A172 (cell line): ENCODE data around the gene LUZP4. TPM values are rescaled to one million over a fixed set of nuclear protein-coding genes. Genes with fewer than 3 reads are reported as not detected.
"Not testable (repeated sequence)": the region's sequence is repeated elsewhere in the genome, so short reads cannot be mapped to it uniquely, and the experiment has no call there.

Experiments
- DNase-seq: peaks from one replicate; pipeline ENCODE4 v3.0.0-alpha.2; 2015; ENCODE audit warnings: low spot score
- total RNA-seq: library from RNA; depleted of rRNA; stranded (reverse); fragments of >200 nt; shearing (Covaris generic); gene quantifications from 2 replicates; pipeline ENCODE4 v1.2.3, GENCODE V29; 2014; rRNA removed

LUZP4 gene
- total RNA-seq, 1 experiment from 2014 or later, result not detected

DNA sequence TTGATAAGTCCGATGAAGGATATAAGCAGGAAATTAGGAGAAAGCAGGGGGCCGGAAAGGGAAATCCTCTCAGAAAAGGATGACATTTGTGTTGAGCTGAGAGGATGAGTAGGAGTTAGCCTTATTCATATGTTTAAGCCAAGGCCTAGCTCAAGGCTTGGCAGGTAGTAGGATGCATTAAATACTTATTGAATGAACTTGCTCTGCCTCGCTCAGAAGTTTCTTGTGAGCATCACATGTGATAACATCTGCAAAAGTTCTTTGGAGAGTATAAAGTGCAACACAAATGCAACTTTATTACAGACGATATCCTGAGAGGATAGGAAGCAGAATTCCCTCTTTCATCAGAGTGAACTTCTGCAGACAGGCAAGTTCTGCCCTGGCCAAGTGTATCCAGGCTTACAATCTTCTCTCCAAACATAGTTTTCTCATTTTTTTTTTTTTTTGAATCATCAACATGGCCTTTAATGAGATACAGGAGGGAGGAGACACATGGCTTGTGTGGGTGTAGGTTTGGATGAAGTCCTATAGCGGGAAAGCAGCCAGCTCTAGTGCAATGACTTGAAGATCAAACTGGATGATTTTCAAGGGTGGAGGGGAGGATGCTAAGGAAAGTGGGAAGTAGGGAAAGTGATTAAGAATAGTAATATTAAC is 48.1 kb downstream of the LUZP4 start:
- DNase-seq, result no peak

DNA sequence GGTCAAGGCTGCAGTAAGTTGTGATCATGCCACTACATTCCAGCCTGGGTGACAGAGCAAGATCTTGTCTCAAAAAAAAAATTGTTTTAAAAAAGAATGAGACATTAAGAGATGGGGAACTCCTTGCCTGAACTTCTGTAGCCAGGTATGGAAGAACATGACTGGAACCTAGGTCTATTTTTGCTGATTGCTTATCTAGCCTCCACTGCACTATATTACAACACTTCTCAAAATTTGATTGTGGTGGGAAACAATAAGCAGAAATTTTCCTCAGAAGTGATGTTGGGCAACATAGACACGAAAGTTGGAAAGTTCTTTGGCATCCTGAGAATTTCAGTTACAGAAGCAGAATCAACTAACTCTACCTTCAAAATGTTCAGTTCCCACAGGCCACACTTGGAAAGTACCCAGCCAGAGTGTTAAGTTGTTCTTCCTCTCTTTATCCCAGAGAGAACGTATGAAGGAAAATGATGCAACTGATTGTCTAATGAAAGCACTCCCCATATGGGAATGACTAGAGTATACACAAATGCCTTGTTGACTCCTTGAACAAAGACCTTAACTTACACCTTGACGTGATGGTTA is 50.0 kb downstream of the LUZP4 start:
- no peak for DNase-seq

- no peak for DNase-seq
Measured at GRCh38 chrX:115341421-115341820, 51.9 kb downstream of the LUZP4 start.

GRCh38 chrX:115344885-115345614 is 55.5 kb downstream of the LUZP4 start:
- DNase-seq, result peak; percentile 67

DNA sequence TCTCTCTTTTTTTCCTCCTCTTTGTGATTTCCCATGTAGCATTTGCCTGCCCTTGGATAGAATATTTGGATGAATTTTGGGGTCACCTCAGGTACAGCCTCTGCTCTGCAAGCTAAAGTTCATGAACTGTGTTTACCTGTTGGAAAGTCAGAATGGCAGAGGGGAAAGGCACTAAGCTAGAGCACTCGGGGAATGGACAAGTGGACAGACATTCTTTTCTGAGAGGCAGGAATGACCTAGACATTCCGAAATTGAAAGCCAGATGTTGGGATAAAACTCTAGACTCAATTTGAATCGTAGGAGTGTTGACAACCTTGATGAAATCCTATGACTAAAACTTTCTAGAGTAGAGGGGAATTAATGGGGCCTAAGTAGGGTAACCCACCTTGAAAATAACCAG is 56.1 kb downstream of the LUZP4 start:
- DNase-seq, result no peak

DNA sequence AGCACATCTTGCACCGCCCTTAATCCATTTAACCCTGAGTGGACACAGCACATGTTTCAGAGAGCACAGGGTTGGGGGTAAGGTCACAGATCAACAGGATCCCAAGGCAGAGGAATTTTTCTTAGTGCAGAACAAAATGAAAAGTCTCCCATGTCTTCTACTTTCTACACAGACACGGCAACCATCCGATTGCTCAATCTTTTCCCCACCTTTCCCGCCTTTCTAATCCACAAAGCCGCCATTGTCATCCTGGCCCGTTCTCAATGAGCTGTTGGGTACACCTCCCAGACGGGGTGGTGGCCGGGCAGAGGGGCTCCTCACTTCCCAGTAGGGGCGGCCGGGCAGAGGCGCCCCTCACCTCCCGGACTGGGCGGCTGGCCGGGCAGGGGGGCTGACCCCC is 57.2 kb downstream of the LUZP4 start:
- not testable (repeated sequence) for DNase-seq

DNA sequence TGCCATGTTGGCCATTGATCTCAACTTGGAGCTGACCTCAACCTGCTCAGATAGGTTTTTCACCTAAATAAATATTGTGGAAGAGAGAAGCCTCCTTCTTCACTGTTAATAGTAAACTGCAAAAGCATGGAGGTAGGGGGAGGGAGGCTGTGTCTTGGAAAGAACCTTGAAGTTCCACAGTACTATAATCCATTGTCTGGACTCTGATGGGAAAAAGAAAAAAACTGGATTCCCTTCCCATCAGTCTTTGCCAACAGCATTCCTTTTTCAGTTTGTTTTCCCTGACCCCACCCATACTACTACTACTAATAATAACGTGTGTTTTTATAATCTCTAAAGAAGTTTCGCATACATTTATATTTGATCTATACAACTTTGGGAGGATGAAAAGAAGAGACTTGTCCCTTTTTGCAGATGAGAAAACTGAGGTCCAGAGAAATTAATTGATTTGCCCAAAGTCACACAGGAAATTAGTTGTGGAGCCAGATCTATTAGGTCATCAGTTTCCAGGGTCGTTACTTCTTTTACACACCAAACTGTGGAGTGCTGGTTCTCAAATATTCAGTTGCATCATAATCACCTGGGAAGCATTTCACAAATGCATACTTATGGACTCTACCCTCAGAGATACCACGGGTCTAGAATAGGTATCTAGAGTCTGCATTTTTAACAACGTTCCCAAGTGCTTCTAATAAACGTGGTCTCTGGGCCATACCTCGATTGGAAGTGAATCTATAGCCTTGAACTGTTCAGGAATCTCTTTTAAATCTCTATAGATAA is 59.1 kb downstream of the LUZP4 start:
- DNase-seq, result no peak

- DNase-seq, result no peak
Measured at GRCh38 chrX:115350711-115351381, 61.3 kb downstream of the LUZP4 start.

DNA sequence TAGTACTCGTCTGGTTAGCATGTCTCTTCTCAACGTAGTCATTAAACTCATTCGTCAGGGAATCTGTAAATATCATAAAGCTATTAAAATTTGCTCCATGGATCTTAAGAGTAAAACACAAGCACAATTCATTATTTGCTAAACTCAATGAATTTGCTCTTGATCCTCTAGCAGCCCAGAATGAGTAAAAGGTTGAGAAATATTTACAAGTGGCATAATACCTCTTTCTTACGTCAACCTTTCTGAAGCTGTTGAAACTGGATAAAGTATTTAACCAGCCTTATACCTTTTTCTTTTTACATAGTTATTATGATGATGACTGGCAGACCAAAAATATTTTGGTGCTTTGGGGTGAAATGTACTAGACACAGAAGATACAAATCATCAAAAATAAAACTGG is 66.9 kb downstream of the LUZP4 start:
- no peak for DNase-seq

Other genes starting within 250 kb of the LUZP4 start
- not detected in 2 replicates for gene RBMXL3, start 100.3 kb upstream of the LUZP4 start, total RNA-seq
- 2.8 and 4.1 TPM in 2 replicates for gene LRCH2, start 55.6 kb upstream of the LUZP4 start, total RNA-seq